GM21515 (cell line): ENCODE results near the gene DTD1.

Experiments used
- ATAC-seq: cut with Tn5 transposase; IDR thresholded peaks from one replicate; pipeline ENCODE4 v1.9.1; 2021; ENCODE audit not compliant: unreplicated experiment

DTD1 gene

GRCh38 chr20:18657575-18657974 is 69.7 kb downstream of the DTD1 start:
- ATAC-seq: no peak

- ATAC-seq: no peak
These were observed 74.6 kb downstream of the DTD1 start for GRCh38 chr20:18662279-18663040.

- no peak for ATAC-seq
These were observed 76.1 kb downstream of the DTD1 start for GRCh38 chr20:18663932-18664331.

GRCh38 chr20:18665135-18665534 is 77.3 kb downstream of the DTD1 start:
- ATAC-seq: no peak

GRCh38 chr20:18666803-18667415 is 79.1 kb downstream of the DTD1 start:
- no peak for ATAC-seq

- ATAC-seq: no peak
These were observed 81.6 kb downstream of the DTD1 start for GRCh38 chr20:18669241-18670019.

GRCh38 chr20:18671203-18671710 is 83.4 kb downstream of the DTD1 start:
- ATAC-seq: no peak

GRCh38 chr20:18672834-18673233 is 85.0 kb downstream of the DTD1 start:
- ATAC-seq: no peak

- no peak for ATAC-seq
These were observed 88.5 kb downstream of the DTD1 start for GRCh38 chr20:18676396-18676795.

GRCh38 chr20:18677126-18677525 is 89.3 kb downstream of the DTD1 start:
- no peak for ATAC-seq

- no peak for ATAC-seq
These were observed 90.9 kb downstream of the DTD1 start for GRCh38 chr20:18678549-18679419.

GRCh38 chr20:18683839-18684238 is 96.0 kb downstream of the DTD1 start:
- ATAC-seq: no peak

GRCh38 chr20:18684775-18685174 is 96.9 kb downstream of the DTD1 start:
- ATAC-seq: no peak

GRCh38 chr20:18685406-18685805 is 97.6 kb downstream of the DTD1 start:
- no peak for ATAC-seq

- ATAC-seq: no peak
These were observed 98.8 kb downstream of the DTD1 start for GRCh38 chr20:18686696-18687095.

- no peak for ATAC-seq
These were observed 100.8 kb downstream of the DTD1 start for GRCh38 chr20:18688676-18689075.

- ATAC-seq: no peak
These were observed 101.7 kb downstream of the DTD1 start for GRCh38 chr20:18689557-18689956.

GRCh38 chr20:18692447-18692846 is 104.6 kb downstream of the DTD1 start:
- ATAC-seq: no peak

GRCh38 chr20:18694071-18694470 is 106.2 kb downstream of the DTD1 start:
- ATAC-seq: no peak

- ATAC-seq: no peak
These were observed 107.3 kb downstream of the DTD1 start for GRCh38 chr20:18695175-18695574.
